DMS153 (cell line): ENCODE results near the gene NAPG.
"Not testable (repeated sequence)": the region's sequence is repeated elsewhere in the genome, so short reads cannot be mapped to it uniquely, and the experiment has no call there.

ENCODE experiments used
- DNase-seq: peaks from one replicate; lab custom pipeline; 2025; lab: John Stamatoyannopoulos, UW

NAPG gene

DNA sequence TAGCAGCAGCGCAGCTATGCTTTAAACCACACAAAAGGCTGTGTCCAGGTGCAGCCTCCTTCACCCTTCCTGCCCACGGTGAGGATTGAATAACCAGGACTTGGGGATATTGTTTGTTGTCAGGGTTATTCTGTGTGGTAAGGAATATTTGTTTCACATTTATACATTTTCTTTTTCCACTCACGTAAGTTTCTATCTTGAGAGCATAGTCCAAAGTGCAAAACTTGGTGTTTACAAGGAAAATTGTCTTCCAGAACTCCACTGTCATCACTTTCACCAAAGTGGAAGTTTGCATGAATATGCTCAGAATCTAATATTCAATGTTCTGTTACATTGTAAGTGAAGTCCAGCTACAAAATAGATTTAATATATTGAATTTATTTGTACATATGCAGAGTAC is 26.4 kb downstream of the NAPG start:
- DNase-seq: no peak

GRCh38 chr18:10556251-10556650 is 30.4 kb downstream of the NAPG start:
- not testable (repeated sequence) for DNase-seq

DNA sequence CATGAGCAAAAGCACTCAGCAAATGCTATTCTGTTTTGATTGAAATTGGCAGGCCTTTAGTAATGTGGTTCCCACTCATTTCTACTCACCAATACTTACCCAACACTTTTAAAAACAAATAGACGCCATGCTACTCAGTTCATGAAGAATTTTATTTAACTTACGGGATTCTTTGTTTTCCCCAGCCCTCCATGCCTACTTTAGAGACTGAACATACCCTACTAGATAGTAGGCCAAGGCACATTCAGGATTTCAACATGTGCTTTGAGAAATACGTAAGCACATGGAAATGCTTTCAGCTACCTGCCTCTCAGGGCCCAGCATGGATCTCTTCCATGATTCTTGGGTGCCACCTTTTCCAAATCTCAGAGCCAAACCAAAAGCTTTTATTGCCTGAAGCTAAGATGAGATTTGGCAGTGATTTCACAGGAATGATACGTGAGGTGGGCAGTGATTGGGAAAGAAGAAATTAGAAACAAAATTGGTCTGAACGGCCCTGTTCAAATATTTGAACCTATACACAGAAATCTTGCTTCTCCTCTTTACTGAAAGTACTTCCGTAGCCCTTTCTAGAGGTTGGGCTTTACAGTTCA is 31.4 kb downstream of the NAPG start:
- no peak for DNase-seq

GRCh38 chr18:10558243-10558966 is 32.6 kb downstream of the NAPG start:
- DNase-seq: no peak

DNA sequence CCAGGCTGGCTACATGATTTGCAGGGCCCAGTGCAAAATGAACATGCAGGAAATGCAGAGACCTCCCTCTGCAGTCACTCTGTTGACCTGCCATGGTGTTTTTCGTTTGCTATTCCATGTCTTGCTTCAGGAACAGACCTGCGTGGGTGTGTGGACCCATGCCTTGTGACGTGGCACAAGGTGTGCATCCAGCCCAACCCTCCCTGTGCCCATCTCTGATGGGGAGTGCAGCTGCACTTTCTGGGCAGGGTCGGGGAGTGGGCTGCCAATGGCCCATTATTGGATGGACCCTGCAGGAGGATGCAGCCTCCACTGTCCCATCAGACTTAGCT is 33.1 kb downstream of the NAPG start:
- DNase-seq: no peak

GRCh38 chr18:10559553-10560451 is 34.0 kb downstream of the NAPG start:
- DNase-seq: no peak

DNA sequence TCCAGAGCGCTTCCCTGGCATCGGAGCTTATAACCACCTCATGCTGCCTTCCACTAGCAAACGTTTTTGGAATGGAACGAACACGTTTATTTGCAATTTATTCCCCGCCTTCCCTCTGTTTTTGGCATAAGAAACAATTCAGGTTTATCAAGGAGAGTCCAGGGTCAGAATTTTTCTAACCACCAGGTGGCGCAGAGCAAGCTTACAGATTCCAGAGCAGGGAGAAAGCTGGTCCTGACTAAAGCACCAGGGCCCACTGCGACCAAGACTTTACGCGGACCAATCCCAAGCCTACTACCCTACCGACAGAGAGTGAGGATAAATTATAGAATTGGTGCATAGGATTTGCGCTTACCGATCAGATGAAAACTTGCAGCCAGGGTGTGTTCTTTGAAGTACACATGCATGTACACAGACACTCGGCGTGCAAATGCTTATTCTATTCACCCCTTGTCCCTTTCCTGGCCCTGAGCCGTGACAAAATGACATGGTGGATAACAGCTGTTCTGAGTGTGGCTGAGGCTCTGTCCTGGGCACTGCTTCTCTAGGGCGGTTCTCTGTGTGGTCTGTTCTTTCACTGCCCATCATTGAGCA is 34.7 kb downstream of the NAPG start:
- no peak for DNase-seq

GRCh38 chr18:10562773-10563160 is 36.9 kb downstream of the NAPG start:
- no peak for DNase-seq

DNA sequence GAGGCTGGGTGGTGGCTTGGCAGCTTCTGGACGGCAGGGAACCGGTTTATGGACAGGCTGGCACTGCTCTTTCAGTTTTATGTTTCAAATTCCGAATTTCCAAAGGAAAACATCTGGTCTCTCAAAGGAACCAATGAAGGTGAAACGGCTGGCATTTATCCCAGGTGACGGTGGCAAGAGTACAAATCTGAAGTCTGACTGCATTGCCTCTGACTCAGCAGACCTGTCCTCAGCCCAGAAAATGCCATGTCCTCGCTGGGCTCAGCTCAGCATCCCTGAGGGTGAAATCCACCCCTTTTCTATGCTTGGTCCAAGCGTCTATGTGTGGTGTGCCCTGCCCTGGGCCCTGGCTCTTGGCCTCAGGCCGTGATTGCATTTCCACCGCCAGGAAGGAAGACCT is 38.1 kb downstream of the NAPG start:
- no peak for DNase-seq

DNA sequence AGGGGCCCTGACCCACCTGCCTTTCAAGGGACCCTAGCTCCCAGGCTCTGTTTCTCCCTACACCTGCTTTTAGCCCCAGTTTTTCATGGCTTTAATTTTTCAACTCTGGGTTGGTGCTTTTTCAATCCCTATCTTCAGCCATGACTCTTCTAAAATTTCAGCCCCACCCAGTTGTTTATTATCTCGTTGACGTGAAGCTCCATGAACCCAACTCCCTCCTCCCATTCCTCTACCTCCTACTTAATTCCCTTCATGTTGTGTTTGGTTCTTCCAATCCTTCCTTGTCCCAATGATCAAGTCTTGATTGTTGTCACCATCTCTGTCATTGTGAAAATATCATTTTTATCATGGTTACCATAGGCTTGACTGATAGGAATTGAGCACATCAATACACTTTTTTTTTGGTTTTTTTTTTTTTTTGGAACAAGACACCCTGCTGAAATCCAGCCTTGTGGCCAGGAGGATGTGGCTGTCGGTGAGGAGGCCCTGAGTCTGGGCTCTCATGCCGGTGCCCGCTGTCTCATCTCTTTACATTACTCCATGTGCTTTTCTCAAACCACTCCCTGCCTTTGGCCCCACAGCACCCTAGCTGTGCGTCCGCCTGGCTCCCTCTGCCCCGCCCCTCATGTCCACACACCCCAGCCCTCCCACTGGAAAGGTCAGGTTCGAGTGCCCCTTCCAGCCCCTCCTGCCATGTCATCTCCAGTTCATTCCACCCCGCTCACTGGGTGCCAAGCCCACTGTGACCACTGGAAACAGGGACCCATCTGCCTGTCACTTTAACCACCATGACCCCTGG is 39.3 kb downstream of the NAPG start:
- DNase-seq: no peak

DNA sequence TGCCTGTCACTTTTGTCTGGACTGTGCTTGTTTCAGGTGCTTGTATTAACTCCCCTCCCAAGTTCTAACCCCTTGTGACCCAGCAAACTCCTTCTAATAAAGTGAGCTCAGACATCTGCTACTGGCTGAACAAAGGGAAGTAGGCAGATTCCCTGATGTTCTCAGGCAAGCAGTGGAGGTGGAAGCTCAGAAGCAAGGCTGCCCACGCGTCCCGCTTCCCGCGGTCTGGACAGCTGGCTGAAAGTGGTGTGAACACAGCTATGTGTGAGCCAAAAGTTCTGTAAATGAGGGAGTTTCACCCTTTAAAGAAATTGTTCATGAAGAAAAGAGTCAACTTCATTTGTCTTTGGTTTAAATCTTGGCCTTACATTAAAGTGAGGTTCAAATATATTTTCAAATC is 40.0 kb downstream of the NAPG start:
- DNase-seq: no peak

GRCh38 chr18:10566390-10566789 is 40.6 kb downstream of the NAPG start:
- no peak for DNase-seq

GRCh38 chr18:10569941-10570340 is 44.1 kb downstream of the NAPG start:
- not testable (repeated sequence) for DNase-seq

DNA sequence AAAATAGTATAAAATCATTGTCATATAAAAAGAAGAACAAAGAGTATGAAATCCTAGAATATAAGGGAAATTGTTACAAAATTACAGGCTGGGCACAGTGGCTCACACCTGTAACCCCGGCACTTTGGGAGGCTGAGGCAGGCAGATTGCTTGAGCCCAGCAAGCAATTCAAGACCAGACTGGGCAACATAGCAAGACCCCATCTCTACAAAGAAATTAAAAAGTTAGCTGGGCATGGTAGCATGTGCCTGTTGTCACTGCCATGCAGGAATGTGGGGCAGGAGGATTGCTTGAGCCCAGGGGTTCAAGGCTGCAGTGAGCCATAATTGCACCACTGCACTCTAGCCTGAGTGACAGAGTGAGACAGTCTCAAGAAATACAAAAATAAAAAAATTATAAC is 44.8 kb downstream of the NAPG start:
- no peak for DNase-seq

DNA sequence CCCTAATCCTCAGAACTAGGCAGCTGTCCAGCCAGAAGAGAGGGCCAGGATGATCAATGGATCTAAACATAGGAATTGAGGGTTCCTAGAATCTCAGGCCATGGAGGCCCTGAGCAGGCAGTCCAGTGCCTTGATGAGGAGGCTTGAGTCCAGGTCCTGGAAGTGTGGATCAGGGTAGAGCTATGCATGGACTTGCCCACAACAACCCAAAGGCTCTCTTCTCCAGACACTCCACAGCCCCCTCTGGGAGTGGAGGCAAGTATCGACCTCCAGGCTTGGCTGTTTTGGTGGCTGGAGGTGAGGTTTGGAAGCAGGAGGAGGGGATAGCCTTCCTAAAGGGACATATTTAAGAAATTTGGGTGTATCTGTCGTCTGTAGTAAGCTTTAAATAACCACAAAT is 45.7 kb downstream of the NAPG start:
- DNase-seq: no peak

- DNase-seq: not testable (repeated sequence)
Observed at GRCh38 chr18:10573261-10573660, 47.4 kb downstream of the NAPG start.

GRCh38 chr18:10574412-10574811 is 48.6 kb downstream of the NAPG start:
- DNase-seq: not testable (repeated sequence)

- not testable (repeated sequence) for DNase-seq
Observed at GRCh38 chr18:10577842-10578572, 52.2 kb downstream of the NAPG start.

- not testable (repeated sequence) for DNase-seq
Observed at GRCh38 chr18:10578573-10578899, 52.7 kb downstream of the NAPG start.

DNA sequence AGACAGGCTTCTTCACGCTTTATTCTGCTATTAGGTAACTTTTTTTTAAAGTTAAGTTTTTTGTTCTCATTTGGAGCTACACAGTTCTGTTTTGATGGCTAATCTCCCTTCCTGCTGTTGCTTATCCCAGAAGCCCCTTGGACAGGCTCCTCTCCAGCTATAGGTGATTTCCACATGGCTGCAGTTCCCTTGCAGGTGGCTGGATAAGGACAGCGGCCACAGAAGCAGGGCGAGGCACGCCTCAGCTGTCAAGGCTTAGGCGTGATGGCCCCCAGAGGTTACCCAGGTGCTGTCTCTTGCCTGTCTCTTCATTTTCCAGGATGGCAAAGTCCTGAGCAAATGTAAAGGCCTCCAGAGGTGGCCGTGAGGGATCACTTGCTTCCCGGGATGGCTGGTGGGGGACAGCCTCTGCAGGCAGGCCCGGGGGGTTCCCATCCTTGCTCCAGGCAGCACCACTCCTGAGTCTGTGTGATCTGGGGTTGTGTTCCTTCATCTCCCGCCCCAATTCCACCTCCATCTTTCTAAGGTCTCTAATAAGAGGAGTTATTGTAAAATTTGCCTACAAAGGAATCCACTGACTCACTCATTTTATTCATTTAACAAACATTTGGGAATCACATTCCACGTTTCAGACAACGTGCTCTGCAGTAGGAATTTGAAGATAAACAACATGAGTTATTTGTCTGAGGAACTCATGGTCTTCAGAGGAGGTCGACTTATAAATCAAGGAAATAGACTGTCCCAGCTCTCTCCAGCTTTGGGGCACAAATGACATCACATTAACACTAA is 53.4 kb downstream of the NAPG start:
- no peak for DNase-seq
